Activated CD4-positive, alpha-beta memory T cell treated with anti-CD3 and anti-CD28 coated beads for 36 hours (primary cell): ENCODE measurements around the gene NFIC. TPM values are rescaled to one million over a fixed set of nuclear protein-coding genes. Genes with fewer than 3 reads are reported as not detected.

ENCODE experiments used
- CTCF ChIA-PET: fragments of 350-600 bp; sonication (Branson Sonifier 250); formaldehyde crosslinking; loops from one replicate; lab custom pipeline; 2021; ENCODE audit warnings: antibody characterized with exemption, inconsistent platforms; lab: Charles Lee
- POLR2A ChIA-PET: fragments of 350-600 bp; sonication (Branson Sonifier 250); formaldehyde crosslinking; loops from one replicate; lab custom pipeline; 2021; ENCODE audit warnings: antibody characterized with exemption; lab: Charles Lee
- DNase-seq: peaks from one replicate; pipeline ENCODE4 v3.0.0-alpha.2; 2020
- H3K27ac Mint-ChIP-seq: one replicate; pipeline ENCODE4 v1.8.0; 2021; ENCODE audit warnings: mixed read lengths
- H3K27me3 Mint-ChIP-seq: one replicate; pipeline ENCODE4 v1.8.0; 2021; ENCODE audit warnings: mixed read lengths
- H3K36me3 Mint-ChIP-seq: one replicate; pipeline ENCODE4 v1.8.0; 2021; ENCODE audit warnings: mixed read lengths
- H3K4me1 Mint-ChIP-seq: one replicate; pipeline ENCODE4 v1.8.0; 2021; ENCODE audit warnings: low read depth, mixed read lengths
- H3K4me3 Mint-ChIP-seq: one replicate; pipeline ENCODE4 v1.8.0; 2021; ENCODE audit warnings: mild to moderate bottlenecking, mixed read lengths
- H3K9me3 Mint-ChIP-seq: one replicate; pipeline ENCODE4 v1.8.0; 2021; ENCODE audit warnings: mixed read lengths
- intact Hi-C: fragments of 100-400 bp; cut with micrococcal nuclease; formaldehyde crosslinking; loops from one replicate; pipeline ENCODE4 v1.15.1; 2023
- total RNA-seq, 2 experiments: library from RNA; stranded (reverse); gene quantifications; one replicate each; pipeline ENCODE4 v1.2.3, GENCODE V29; 2021

The NFIC gene
- total RNA-seq, 2 experiments from 2014 or later = 19.7 to 19.9 TPM

GRCh38 chr19:3362217-3362906 is 4.0 kb upstream of the NFIC start:
- Mint-ChIP-seq H3K36me3 (no peaks in the 10 kb centered on the region), H3K4me1 (peaks cover 31% of the 10 kb centered on the region), H3K27ac (no peak overlapping the region), H3K4me3 (peak overlapping the region; percentile 59), H3K9me3 (no peaks in the 10 kb centered on the region), H3K27me3 (peaks cover 2% of the 10 kb centered on the region)
- intact Hi-C loops = no loop called here
- DNase-seq = no peak
- ChIA-PET POLR2A (no interaction called here), CTCF (interaction anchor here (1.3 kb wide), 1 partner anchor 67 kb away, joined by 3 read pairs; no protein-coding TSS in a partner anchor)

- no peaks in the 10 kb centered on the region for H3K27me3 Mint-ChIP-seq
- intact Hi-C loops = no loop called here
- POLR2A ChIA-PET = no interaction called here
These were observed 2.4 kb upstream of the NFIC start for GRCh38 chr19:3363841-3364500.

GRCh38 chr19:3364501-3364858 is 1.9 kb upstream of the NFIC start:
- POLR2A ChIA-PET = interaction anchor here (1.0 kb wide), 1 partner anchor 56 kb away, joined by 3 read pairs; no protein-coding TSS in a partner anchor
- Mint-ChIP-seq H3K4me3 (no peak overlapping the region), H3K27me3 (no peaks in the 10 kb centered on the region), H3K9me3 (no peaks in the 10 kb centered on the region), H3K27ac (no peak overlapping the region), H3K4me1 (peaks cover 37% of the 10 kb centered on the region), H3K36me3 (no peaks in the 10 kb centered on the region)
- CTCF ChIA-PET = interaction anchor here (0.7 to 2.2 kb wide), 2 partner anchors 32 to 65 kb away, joined by 3 to 7 read pairs; no protein-coding TSS in a partner anchor
- DNase-seq = no peak
- intact Hi-C loops = no loop called here

More at GRCh38 chr19:3363841-3364500, 2.4 kb upstream of the NFIC start:
- no peaks in the 10 kb centered on the region for H3K9me3 Mint-ChIP-seq
- no peak overlapping the region for H3K4me3 Mint-ChIP-seq
- no peaks in the 10 kb centered on the region for H3K36me3 Mint-ChIP-seq
- H3K27ac Mint-ChIP-seq = no peak overlapping the region
- no peak for DNase-seq
- H3K4me1 Mint-ChIP-seq = peaks cover 35% of the 10 kb centered on the region
- CTCF ChIA-PET = interaction anchor here (0.7 to 2.2 kb wide), 2 partner anchors 31 to 66 kb away, joined by 3 to 7 read pairs; no protein-coding TSS in a partner anchor

GRCh38 chr19:3365093-3365835 is 1.1 kb upstream of the NFIC start:
- Mint-ChIP-seq H3K9me3 (no peaks in the 10 kb centered on the region), H3K36me3 (no peaks in the 10 kb centered on the region), H3K27ac (no peak overlapping the region), H3K4me3 (peak overlapping the region; percentile 51), H3K4me1 (peaks cover 43% of the 10 kb centered on the region), H3K27me3 (no peaks in the 10 kb centered on the region)
- ChIA-PET POLR2A (interaction anchor here (0.5 to 1.0 kb wide), 2 partner anchors 30 to 55 kb away, joined by 3 read pairs; no protein-coding TSS in a partner anchor), CTCF (interaction anchor here (0.7 to 2.2 kb wide), 3 partner anchors 64 to 405 kb away, joined by 3 to 7 read pairs (median 3); no protein-coding TSS in a partner anchor)
- intact Hi-C loops = no loop called here
- no peak for DNase-seq

GRCh38 chr19:3366753-3367627 is 607 bp downstream of the NFIC start:
- no peaks in the 10 kb centered on the region for H3K36me3 Mint-ChIP-seq
- POLR2A ChIA-PET = no interaction called here
- no peaks in the 10 kb centered on the region for H3K9me3 Mint-ChIP-seq
- H3K27me3 Mint-ChIP-seq = no peaks in the 10 kb centered on the region
- intact Hi-C loops = no loop called here
- DNase-seq = no peak
- CTCF ChIA-PET = no interaction called here
- H3K4me3 Mint-ChIP-seq = peak overlapping the region; percentile 70
- H3K4me1 Mint-ChIP-seq = peaks cover 42% of the 10 kb centered on the region
- no peak overlapping the region for H3K27ac Mint-ChIP-seq

- no peak for DNase-seq
These were observed 1.5 kb downstream of the NFIC start for GRCh38 chr19:3367628-3368440.

GRCh38 chr19:3368441-3368795 is 2.0 kb downstream of the NFIC start:
- DNase-seq = no peak
- no peaks in the 10 kb centered on the region for H3K27me3 Mint-ChIP-seq
- CTCF ChIA-PET = interaction anchor here (1.0 kb wide), 1 partner anchor 105 kb away, joined by 3 read pairs; no protein-coding TSS in a partner anchor
- POLR2A ChIA-PET = no interaction called here
- H3K9me3 Mint-ChIP-seq = no peaks in the 10 kb centered on the region
- intact Hi-C loops = no loop called here
- H3K27ac Mint-ChIP-seq = no peak overlapping the region
- no peaks in the 10 kb centered on the region for H3K36me3 Mint-ChIP-seq
- H3K4me3 Mint-ChIP-seq = peak overlapping the region; percentile 65
- peaks cover 38% of the 10 kb centered on the region for H3K4me1 Mint-ChIP-seq

More at GRCh38 chr19:3367628-3368440, 1.5 kb downstream of the NFIC start:
- Mint-ChIP-seq H3K36me3 (no peaks in the 10 kb centered on the region), H3K27ac (no peak overlapping the region), H3K9me3 (no peaks in the 10 kb centered on the region), H3K4me1 (peaks cover 38% of the 10 kb centered on the region), H3K27me3 (no peaks in the 10 kb centered on the region), H3K4me3 (peak overlapping the region; percentile 65)
- intact Hi-C loops = no loop called here
- POLR2A ChIA-PET = no interaction called here
- CTCF ChIA-PET = interaction anchor here (1.0 kb wide), 1 partner anchor 105 kb away, joined by 3 read pairs; no protein-coding TSS in a partner anchor

GRCh38 chr19:3368848-3369336 is 2.5 kb downstream of the NFIC start:
- intact Hi-C loops = no loop called here
- H3K36me3 Mint-ChIP-seq = peaks cover 4% of the 10 kb centered on the region
- DNase-seq = no peak
- ChIA-PET POLR2A (no interaction called here), CTCF (interaction anchor here (1.0 kb wide), 1 partner anchor 104 kb away, joined by 3 read pairs; no protein-coding TSS in a partner anchor)
- no peaks in the 10 kb centered on the region for H3K27me3 Mint-ChIP-seq
- H3K4me1 Mint-ChIP-seq = peaks cover 38% of the 10 kb centered on the region
- no peaks in the 10 kb centered on the region for H3K9me3 Mint-ChIP-seq
- H3K4me3 Mint-ChIP-seq = peak overlapping the region; percentile 5
- H3K27ac Mint-ChIP-seq = no peak overlapping the region

- H3K4me3 Mint-ChIP-seq = peak overlapping the region; percentile 5
- H3K27ac Mint-ChIP-seq = no peak overlapping the region
- POLR2A ChIA-PET = no interaction called here
These were observed 3.2 kb downstream of the NFIC start for GRCh38 chr19:3369337-3370213.

GRCh38 chr19:3370214-3370720 is 3.9 kb downstream of the NFIC start:
- intact Hi-C loops = no loop called here
- H3K27ac Mint-ChIP-seq = no peak overlapping the region
- no peaks in the 10 kb centered on the region for H3K27me3 Mint-ChIP-seq
- peaks cover 35% of the 10 kb centered on the region for H3K4me1 Mint-ChIP-seq
- no peak overlapping the region for H3K4me3 Mint-ChIP-seq
- H3K9me3 Mint-ChIP-seq = no peaks in the 10 kb centered on the region
- ChIA-PET CTCF (no interaction called here), POLR2A (no interaction called here)
- H3K36me3 Mint-ChIP-seq = peaks cover 4% of the 10 kb centered on the region
- DNase-seq = no peak

More at GRCh38 chr19:3369337-3370213, 3.2 kb downstream of the NFIC start:
- CTCF ChIA-PET = no interaction called here
- Mint-ChIP-seq H3K4me1 (peaks cover 38% of the 10 kb centered on the region), H3K27me3 (no peaks in the 10 kb centered on the region), H3K9me3 (no peaks in the 10 kb centered on the region), H3K36me3 (peaks cover 4% of the 10 kb centered on the region)
- intact Hi-C loops = no loop called here
- DNase-seq = no peak
